ENCODE measurements around the gene GLCCI1. TPM values are rescaled to one million over a fixed set of nuclear protein-coding genes. Genes with fewer than 3 reads are reported as not detected.

GLCCI1 gene
- polyA plus RNA-seq, 1 donor from 2014 or later, result 37.2 TPM

GRCh38 chr7:8085420-8085819, 116.8 kb downstream of the GLCCI1 start:
- H3K9ac ChIP-seq (ENCODE audit: low read length), result no peak overlapping the region
- H3K9me2 ChIP-seq (ENCODE audit: insufficient read depth, low read length), result no peaks in the 10 kb centered on the region
- H3F3A ChIP-seq (ENCODE audit: insufficient read depth, low read length, poor library complexity, severe bottlenecking), result no peaks in the 10 kb centered on the region
- H3K79me2 ChIP-seq (replicated peaks; ENCODE audit: insufficient read depth, low read length), result no peaks in the 10 kb centered on the region
- H4K20me1 ChIP-seq (ENCODE audit: insufficient read depth), result no peaks in the 10 kb centered on the region
- no peak overlapping the region for H3K4me2 ChIP-seq (ENCODE audit: low read length)
- no peak overlapping the region for H3K27ac ChIP-seq (ENCODE audit: low read length)
- no peaks in the 10 kb centered on the region for H3K27me3 ChIP-seq (ENCODE audit: insufficient read depth, low read depth, low read length)
- H3K9me3 ChIP-seq (ENCODE audit: low read length), result no peaks in the 10 kb centered on the region
- no peak overlapping the region for H2AFZ ChIP-seq (ENCODE audit: low read depth, low read length)
- H3K4me3 ChIP-seq (ENCODE audit: low read length), result no peak overlapping the region
- TF ChIP-seq POLR2AphosphoS5 (IDR thresholded peaks at IDR 0.05), result no peak
- TF ChIP-seq EP300 (conservative IDR thresholded peaks at IDR 0.05; ENCODE audit: poor library complexity, severe bottlenecking), result no peak
- TF ChIP-seq REST (IDR thresholded peaks at IDR 0.05; ENCODE audit: borderline replicate concordance), result no peak
- TF ChIP-seq RAD21 (conservative IDR thresholded peaks at IDR 0.05), result no peak
- TF ChIP-seq SMC3 (conservative IDR thresholded peaks at IDR 0.05; ENCODE audit: poor library complexity), result no peak
- H3K36me3 ChIP-seq (ENCODE audit: insufficient read depth, low read length), result no peaks in the 10 kb centered on the region

GRCh38 chr7:8086239-8086638, 117.6 kb downstream of the GLCCI1 start:
- no peak overlapping the region for H3K27ac ChIP-seq (ENCODE audit: low read length)
- H3F3A ChIP-seq (ENCODE audit: insufficient read depth, low read length, poor library complexity, severe bottlenecking), result no peaks in the 10 kb centered on the region
- no peak overlapping the region for H3K4me3 ChIP-seq (ENCODE audit: low read length)
- H4K20me1 ChIP-seq (ENCODE audit: insufficient read depth), result no peaks in the 10 kb centered on the region
- no peak overlapping the region for H2AFZ ChIP-seq (ENCODE audit: low read depth, low read length)
- no peaks in the 10 kb centered on the region for H3K27me3 ChIP-seq (ENCODE audit: insufficient read depth, low read depth, low read length)
- no peak overlapping the region for H3K4me2 ChIP-seq (ENCODE audit: low read length)
- no peaks in the 10 kb centered on the region for H3K9me3 ChIP-seq (ENCODE audit: low read length)
- no peak overlapping the region for H3K9ac ChIP-seq (ENCODE audit: low read length)
- no peaks in the 10 kb centered on the region for H3K9me2 ChIP-seq (ENCODE audit: insufficient read depth, low read length)
- TF ChIP-seq REST (IDR thresholded peaks at IDR 0.05; ENCODE audit: borderline replicate concordance), result no peak
- no peak for TF ChIP-seq TAF1 (IDR thresholded peaks at IDR 0.05; ENCODE audit: low read depth)
- no peak for TF ChIP-seq EZH2 (IDR thresholded peaks at IDR 0.05; ENCODE audit: borderline replicate concordance, insufficient read depth, low read length, poor library complexity, severe bottlenecking)
- TF ChIP-seq RAD21 (conservative IDR thresholded peaks at IDR 0.05), result no peak
- TF ChIP-seq POLR2AphosphoS5 (IDR thresholded peaks at IDR 0.05), result no peak
- TF ChIP-seq, protein P1, sequence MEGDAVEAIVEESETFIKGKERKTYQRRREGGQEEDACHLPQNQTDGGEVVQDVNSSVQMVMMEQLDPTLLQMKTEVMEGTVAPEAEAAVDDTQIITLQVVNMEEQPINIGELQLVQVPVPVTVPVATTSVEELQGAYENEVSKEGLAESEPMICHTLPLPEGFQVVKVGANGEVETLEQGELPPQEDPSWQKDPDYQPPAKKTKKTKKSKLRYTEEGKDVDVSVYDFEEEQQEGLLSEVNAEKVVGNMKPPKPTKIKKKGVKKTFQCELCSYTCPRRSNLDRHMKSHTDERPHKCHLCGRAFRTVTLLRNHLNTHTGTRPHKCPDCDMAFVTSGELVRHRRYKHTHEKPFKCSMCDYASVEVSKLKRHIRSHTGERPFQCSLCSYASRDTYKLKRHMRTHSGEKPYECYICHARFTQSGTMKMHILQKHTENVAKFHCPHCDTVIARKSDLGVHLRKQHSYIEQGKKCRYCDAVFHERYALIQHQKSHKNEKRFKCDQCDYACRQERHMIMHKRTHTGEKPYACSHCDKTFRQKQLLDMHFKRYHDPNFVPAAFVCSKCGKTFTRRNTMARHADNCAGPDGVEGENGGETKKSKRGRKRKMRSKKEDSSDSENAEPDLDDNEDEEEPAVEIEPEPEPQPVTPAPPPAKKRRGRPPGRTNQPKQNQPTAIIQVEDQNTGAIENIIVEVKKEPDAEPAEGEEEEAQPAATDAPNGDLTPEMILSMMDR (IDR thresholded peaks at IDR 0.05; ENCODE audit: poor library complexity, severe bottlenecking), result no peak
- no peak for TF ChIP-seq SMC3 (conservative IDR thresholded peaks at IDR 0.05; ENCODE audit: poor library complexity)
- no peak for TF ChIP-seq EP300 (conservative IDR thresholded peaks at IDR 0.05; ENCODE audit: poor library complexity, severe bottlenecking)
- no peak for TF ChIP-seq MXI1 (conservative IDR thresholded peaks at IDR 0.05; ENCODE audit: poor library complexity, severe bottlenecking)
- H3K79me2 ChIP-seq (replicated peaks; ENCODE audit: insufficient read depth, low read length), result no peaks in the 10 kb centered on the region
- H3K36me3 ChIP-seq (ENCODE audit: insufficient read depth, low read length), result no peaks in the 10 kb centered on the region
